ENCODE results near the gene STK31.
"Not testable (repeated sequence)": the region's sequence is repeated elsewhere in the genome, so short reads cannot be mapped to it uniquely, and the experiment has no call there.

Gene STK31

DNA sequence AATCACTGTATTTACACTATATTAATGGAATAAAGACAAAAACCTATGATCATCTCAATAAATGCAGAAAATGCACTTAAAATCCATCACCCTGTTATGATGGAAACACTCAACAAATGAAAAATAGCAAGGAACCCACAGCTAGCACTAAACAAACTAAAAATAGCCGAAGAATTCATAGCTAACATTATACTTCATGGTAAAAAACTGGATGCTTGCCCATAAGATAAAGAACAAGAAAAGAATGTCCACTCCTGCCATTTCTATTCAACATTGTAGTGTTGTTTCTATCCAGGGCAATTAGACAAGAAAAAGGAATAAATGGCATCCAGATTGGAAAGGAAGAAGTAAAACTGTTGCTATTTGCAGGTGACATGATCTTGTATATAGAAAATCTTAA is 142.1 kb downstream of the STK31 start:
- TF ChIP-seq PAX5 (IDR thresholded peaks at IDR 0.05; ENCODE audit: insufficient read depth, low read length, severe bottlenecking) (no peak), TAF1 (IDR thresholded peaks at IDR 0.05; ENCODE audit: low read depth, low read length) (no peak), SPI1 (IDR thresholded peaks at IDR 0.05; ENCODE audit: low read depth, low read length) (no peak), POLR2A (IDR thresholded peaks at IDR 0.05; ENCODE audit: low read depth, low read length) (no peak), POLR2AphosphoS5 (IDR thresholded peaks at IDR 0.05; ENCODE audit: low read depth, low read length) (no peak), POU2F2 (IDR thresholded peaks at IDR 0.05; ENCODE audit: low read depth, low read length) (no peak)
- no peak for FAIRE-seq

DNA sequence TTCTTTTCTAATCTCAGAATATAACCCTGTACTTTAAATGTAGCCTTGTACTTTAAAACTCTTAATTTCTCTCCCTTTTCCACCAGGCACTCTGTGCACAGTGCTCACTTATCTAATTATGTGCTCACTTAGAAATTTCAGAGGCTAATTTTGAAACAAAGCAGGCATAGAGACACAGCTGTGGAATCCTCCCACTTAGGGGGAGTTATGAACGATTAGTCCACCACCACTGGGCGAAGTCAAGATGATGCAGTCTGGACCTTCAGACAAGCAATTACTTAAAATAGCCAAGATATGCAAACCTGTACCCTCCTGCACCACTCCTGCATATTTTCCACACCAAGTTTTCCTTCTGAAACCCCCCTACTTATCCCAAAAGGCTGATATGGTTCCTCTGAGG is 143.0 kb downstream of the STK31 start:
- no peak for DNase-seq (ENCODE audit: insufficient read length, low spot score)
- TF ChIP-seq POLR2A (IDR thresholded peaks at IDR 0.05; ENCODE audit: low read depth, low read length) (no peak), POU2F2 (IDR thresholded peaks at IDR 0.05; ENCODE audit: low read depth, low read length) (no peak), POLR2AphosphoS5 (IDR thresholded peaks at IDR 0.05; ENCODE audit: low read depth, low read length) (no peak), SPI1 (IDR thresholded peaks at IDR 0.05; ENCODE audit: low read depth, low read length) (no peak), PAX5 (IDR thresholded peaks at IDR 0.05; ENCODE audit: insufficient read depth, low read length, severe bottlenecking) (no peak), TAF1 (IDR thresholded peaks at IDR 0.05; ENCODE audit: low read depth, low read length) (no peak)
- FAIRE-seq: no peak

More for the DNA sequence above, 142.1 kb downstream of the STK31 start:
- no peak for DNase-seq (ENCODE audit: insufficient read length, low spot score)

DNA sequence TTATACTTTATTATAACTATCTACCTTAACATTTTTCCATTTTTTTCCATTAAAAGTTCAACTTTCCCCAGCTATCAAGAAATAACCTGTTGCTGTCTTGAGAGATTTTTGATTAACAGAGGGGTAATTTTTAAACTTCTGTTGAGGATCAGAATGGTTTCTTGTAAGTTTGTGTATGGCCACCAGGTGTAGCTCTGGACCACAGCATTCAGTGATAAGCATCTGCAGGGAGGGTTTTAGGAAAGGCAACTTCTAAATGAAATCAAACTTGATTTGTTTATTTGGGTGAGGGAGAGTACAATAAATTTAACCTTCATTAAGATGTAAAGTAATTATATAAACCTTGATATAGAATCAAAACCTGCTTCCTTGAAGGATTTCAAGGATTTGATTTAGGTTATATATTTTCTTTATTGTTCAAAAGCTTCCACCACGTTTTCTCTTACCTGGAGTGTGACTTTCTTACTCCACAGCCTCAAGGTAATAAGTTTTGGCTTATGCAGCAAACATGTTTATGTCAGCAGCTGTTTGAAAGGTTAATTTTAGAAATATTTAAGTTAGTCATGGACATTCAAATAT is 153.3 kb downstream of the STK31 start:
- FAIRE-seq (no peak), DNase-seq (ENCODE audit: insufficient read length, low spot score) (no peak)
- TF ChIP-seq POLR2AphosphoS5 (IDR thresholded peaks at IDR 0.05; ENCODE audit: low read depth, low read length): no peak
- TF ChIP-seq POLR2A (IDR thresholded peaks at IDR 0.05; ENCODE audit: low read depth, low read length): no peak
- no peak for TF ChIP-seq PAX5 (IDR thresholded peaks at IDR 0.05; ENCODE audit: insufficient read depth, low read length, severe bottlenecking)
- no peak for TF ChIP-seq POU2F2 (IDR thresholded peaks at IDR 0.05; ENCODE audit: low read depth, low read length)

DNA sequence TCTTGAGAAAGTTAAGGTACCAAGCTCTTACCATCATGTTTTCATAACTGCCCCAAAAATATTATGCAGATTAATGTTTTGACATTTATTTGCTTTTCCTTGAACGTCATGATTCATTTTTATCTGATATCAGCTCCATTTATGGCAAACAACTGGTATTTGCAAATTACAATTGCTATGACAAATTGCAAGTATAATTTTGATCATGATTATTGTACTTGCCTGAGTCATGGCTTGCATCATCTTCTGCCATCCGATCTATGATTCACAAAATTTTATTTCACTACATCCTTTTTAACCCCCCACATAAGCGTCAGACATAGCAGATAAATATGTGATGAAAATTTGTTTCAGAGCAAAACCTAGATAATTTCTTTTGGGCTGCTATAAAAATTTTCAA is 155.0 kb downstream of the STK31 start:
- FAIRE-seq (no peak), DNase-seq (ENCODE audit: insufficient read length, low spot score) (no peak)
- TF ChIP-seq SPI1 (IDR thresholded peaks at IDR 0.05; ENCODE audit: low read depth, low read length) (no peak), TAF1 (IDR thresholded peaks at IDR 0.05; ENCODE audit: low read depth, low read length) (no peak), PAX5 (IDR thresholded peaks at IDR 0.05; ENCODE audit: insufficient read depth, low read length, severe bottlenecking) (no peak), POLR2A (IDR thresholded peaks at IDR 0.05; ENCODE audit: low read depth, low read length) (no peak), POU2F2 (IDR thresholded peaks at IDR 0.05; ENCODE audit: low read depth, low read length) (no peak), POLR2AphosphoS5 (IDR thresholded peaks at IDR 0.05; ENCODE audit: low read depth, low read length) (no peak)

DNA sequence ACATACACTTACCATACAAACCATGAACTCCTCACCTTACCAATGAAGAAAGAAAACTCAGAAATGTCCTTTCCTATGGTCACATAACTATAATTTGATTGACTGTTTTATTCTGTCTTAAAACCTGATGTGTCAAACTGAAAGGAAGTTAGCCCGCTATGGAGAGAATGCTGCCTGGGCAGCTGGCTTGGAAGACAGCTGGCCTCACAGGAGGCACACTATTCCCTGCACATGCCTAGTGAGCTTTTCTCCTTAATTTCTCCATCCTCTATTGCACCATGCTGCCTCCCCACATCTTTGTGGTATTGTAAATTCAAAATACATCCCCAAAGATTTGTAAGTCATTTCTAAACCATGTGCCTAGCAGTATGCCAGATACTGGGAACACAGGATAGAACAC is 163.3 kb downstream of the STK31 start:
- DNase-seq (ENCODE audit: insufficient read length, low spot score) (no peak), FAIRE-seq (no peak)
- TF ChIP-seq PAX5 (IDR thresholded peaks at IDR 0.05; ENCODE audit: insufficient read depth, low read length, severe bottlenecking): no peak
- TF ChIP-seq TAF1 (IDR thresholded peaks at IDR 0.05; ENCODE audit: low read depth, low read length): no peak
- TF ChIP-seq SPI1 (IDR thresholded peaks at IDR 0.05; ENCODE audit: low read depth, low read length): no peak
- TF ChIP-seq POLR2A (IDR thresholded peaks at IDR 0.05; ENCODE audit: low read depth, low read length): no peak
- TF ChIP-seq POU2F2 (IDR thresholded peaks at IDR 0.05; ENCODE audit: low read depth, low read length): no peak
- no peak for TF ChIP-seq POLR2AphosphoS5 (IDR thresholded peaks at IDR 0.05; ENCODE audit: low read depth, low read length)

GRCh38 chr7:23876526-23876925 is 166.5 kb downstream of the STK31 start:
- FAIRE-seq; DNase-seq (ENCODE audit: insufficient read length, low spot score): not testable (repeated sequence)
